Heart right ventricle (tissue), 16 donors: Measurements from ENCODE around the gene PRUNE1. TPM values are rescaled to one million over a fixed set of nuclear protein-coding genes. Genes with fewer than 3 reads are reported as not detected.
A peak's percentile ranks its signal among the peaks of the same experiment; 100 is the strongest.

ENCODE experiments used
- ATAC-seq, 8 donors: fragments of 200-7000 bp; cut with Tn5 transposase; one replicate each; pipeline ENCODE4 v1.9.1; 2020; ENCODE audit warnings: mild to moderate bottlenecking in 8 of 8, moderate library complexity in 8 of 8, moderate number of reproducible peaks in 1 of 8
- DNase-seq, 2 donors: peaks; one replicate each; pipeline ENCODE4 v3.0.0-alpha.2; 2020
- H3K27ac ChIP-seq, 10 donors: fragments of 200-600 bp; sonication (generic) in 2 of 10; one replicate each; pipeline versions ENCODE4 v1.5.0 to v1.8.0; 2020 to 2022; ENCODE audit warnings: mild to moderate bottlenecking in 3 of 10
- H3K27me3 ChIP-seq, 7 donors: fragments of 200-600 bp; one replicate each; pipeline ENCODE4 v1.8.0; 2021 to 2022; ENCODE audit warnings: mild to moderate bottlenecking in 2 of 7
- H3K36me3 ChIP-seq, 9 donors: fragments of 200-600 bp; sonication (generic) in 1 of 9; one replicate each; pipeline versions ENCODE4 v1.5.0 to v1.8.0; 2020 to 2022; ENCODE audit warnings: mild to moderate bottlenecking in 2 of 9
- H3K4me1 ChIP-seq, 9 donors: fragments of 200-600 bp; sonication (generic) in 1 of 9; one replicate each; pipeline versions ENCODE4 v1.5.0 to v1.8.0; 2020 to 2022; ENCODE audit warnings: mild to moderate bottlenecking in 4 of 9
- H3K4me3 ChIP-seq, 10 donors: fragments of 200-600 bp; sonication (generic) in 2 of 10; one replicate each; pipeline versions ENCODE4 v1.5.0 to v1.8.0; 2020 to 2022; ENCODE audit warnings: mild to moderate bottlenecking in 7 of 10, moderate library complexity in 2 of 10
- H3K9me3 ChIP-seq, 11 donors: fragments of 200-600 bp in 10 of 11; sonication (generic) in 2 of 11; one replicate each; pipeline versions ENCODE4 v1.5.0 to v1.8.0; 2013 to 2022; ENCODE audit warnings: mild to moderate bottlenecking in 2 of 11, control low read depth in 1 of 11, moderate library complexity in 1 of 11
- CTCF ChIP-seq, 9 donors: fragments of 200-600 bp; sonication (generic) in 2 of 9; IDR thresholded peaks; one replicate each; pipeline versions ENCODE4 v1.5.0 to v1.8.0; 2021 to 2022; ENCODE audit warnings: antibody characterized with exemption in 9 of 9, mild to moderate bottlenecking in 5 of 9, moderate library complexity in 1 of 9
- WGBS, 2 donors: extraction: QIAGEN DNeasy Blood & Tissue Kit; methylation state at CpG; one replicate each; pipeline ENCODE4 v1.1.7; 2013; ENCODE audit warnings: inconsistent platforms in 1 of 2; 5-methylcytosine and 5-hydroxymethylcytosine counted together
- intact Hi-C, 10 donors: fragments of 100-400 bp; cut with DNase I; formaldehyde crosslinking; loops; one replicate each; pipeline versions ENCODE4 v1.11.1 to v1.14.2; 2022
- polyA plus RNA-seq, 2 donors: library from polyadenylated mRNA; stranded (reverse); fragments of 200-250 nt; gene quantifications; one replicate each; pipeline ENCODE4 v1.2.3, GENCODE V29; 2013
- total RNA-seq, 10 donors: library from RNA; stranded (reverse); fragmentation: NEBNext Ultra II Directional in 3 of 10; extraction: Animal tissue kit (Norgen Biotek cat#: 25700) in 3 of 10; gene quantifications; one replicate each; pipeline versions ENCODE4 v1.2.1 to v1.2.4, GENCODE V29; 2021 to 2023
- donor health status: Arrhythmogenic right ventricular cardiomyopathy.
- donor health status: ischemic (EF 13 %, LVEDD 7.1; RV severe dilation, severe dysfunction).
- donor health status: healthy with polysubstance abuse.
- donor health status: DM: no; HTN: yes; CAD: no.
- donor health status: DM: no; HTN: no; CAD: no.
- donor health status: ischemic (EF 25% LVEDD 6.9; RV normal size, moderate dysfunction).
- donor health status: ischemic (EF 25% LVEDD 5.7; RV mildly dilated, moderate dysfunction).
- donor health status: healthy.
- donor health status: DM: yes; HTN: yes; CAD: no.
- donor health status: Ischemic cardiomyopathy.
- donor health status: ischemic (EF 35%, LVEDD 5.7; RV mildly dilated, moderate dysfunction).
- donor health status: nonischemic (EF 11% LVEDD 7.7; RV severe dilation, severe dysfunction).
- donor health status: DM: yes; HTN: yes; CAD: no.
- donor health status: PGD.
- donor health status: ischemic (EF 29% LVEDD 5.4; RV normal size, mild dysfunction).
- donor health status: nonischemic (EF 23%, LVEDD 6.1; RV moderate dilation, normal function).

The PRUNE1 gene
- total and polyA plus RNA-seq, 12 donors, result 11.5 to 50.1 (median 43.9) TPM

GRCh38 chr1:150997949-150998348 is 10.3 kb upstream of the PRUNE1 start:
- Histone ChIP-seq H3K9me3 (no peaks in the 10 kb centered on the region), H3K27ac (no peak overlapping the region), H3K27me3 (no peaks in the 10 kb centered on the region), H3K4me1 (peaks cover 6 to 49% (median 23%) of the 10 kb centered on the region in 9 donors), H3K4me3 (no peak overlapping the region), H3K36me3 (peaks cover 0 to 64% (median 34%) of the 10 kb centered on the region in 9 donors)
- intact Hi-C loops, result loop anchor here in 1 of 10 donors (2.0 kb wide), 1 partner anchor 19 kb away; no protein-coding TSS in a partner anchor
- DNase-seq, result no peak
- TF ChIP-seq CTCF (IDR thresholded peaks at IDR 0.05), result no peak
- ATAC-seq, result no peak
- 60 to 71% methylated on average over 5 of the region's 5 CpGs for WGBS, 2 donors

DNA sequence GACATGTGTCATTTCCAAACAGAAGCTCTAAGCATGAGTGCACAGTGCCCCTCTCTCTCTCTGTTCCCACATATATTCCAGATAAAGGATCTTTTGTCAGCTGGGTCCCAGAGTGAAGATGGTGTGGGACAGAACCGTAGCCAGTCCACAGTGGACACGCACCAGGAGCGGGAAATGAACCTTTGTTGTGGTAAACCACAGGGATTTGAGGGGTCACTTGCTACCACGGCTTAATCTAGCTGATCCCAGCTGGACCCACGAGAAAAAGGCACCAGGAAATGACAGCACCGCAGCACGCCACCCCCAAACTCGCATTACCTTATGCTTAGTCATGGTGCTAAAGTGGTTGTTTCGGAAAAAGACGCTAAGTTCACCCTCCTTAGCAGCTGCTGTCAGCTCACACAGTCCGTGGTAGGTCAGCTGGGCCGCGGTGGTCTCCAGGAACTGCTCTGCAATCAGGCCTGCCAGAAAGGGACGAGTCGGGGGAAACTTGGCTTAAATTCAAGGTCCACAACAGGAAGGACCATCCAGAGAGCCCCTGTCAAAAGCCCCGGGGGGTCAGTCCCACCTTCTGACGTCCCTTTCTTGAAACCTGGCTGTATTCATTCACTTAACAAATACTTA is 9.1 kb upstream of the PRUNE1 start:
- ATAC-seq (no peak), DNase-seq (no peak)
- H3K27ac ChIP-seq, result peak overlapping the region in 2 of 10 donors; percentile 2 to 39
- WGBS, 2 donors, result 72 to 73% methylated on average over 17 of the region's 17 CpGs
- no peak overlapping the region for H3K4me3 ChIP-seq
- H3K4me1 ChIP-seq, result peaks cover 6 to 61% (median 35%) of the 10 kb centered on the region in 9 donors
- peaks cover 0 to 64% (median 34%) of the 10 kb centered on the region in 9 donors for H3K36me3 ChIP-seq
- no peaks in the 10 kb centered on the region for H3K27me3 ChIP-seq
- no peaks in the 10 kb centered on the region for H3K9me3 ChIP-seq
- no peak for TF ChIP-seq CTCF (IDR thresholded peaks at IDR 0.05)
- intact Hi-C loops, result no loop called here

DNA sequence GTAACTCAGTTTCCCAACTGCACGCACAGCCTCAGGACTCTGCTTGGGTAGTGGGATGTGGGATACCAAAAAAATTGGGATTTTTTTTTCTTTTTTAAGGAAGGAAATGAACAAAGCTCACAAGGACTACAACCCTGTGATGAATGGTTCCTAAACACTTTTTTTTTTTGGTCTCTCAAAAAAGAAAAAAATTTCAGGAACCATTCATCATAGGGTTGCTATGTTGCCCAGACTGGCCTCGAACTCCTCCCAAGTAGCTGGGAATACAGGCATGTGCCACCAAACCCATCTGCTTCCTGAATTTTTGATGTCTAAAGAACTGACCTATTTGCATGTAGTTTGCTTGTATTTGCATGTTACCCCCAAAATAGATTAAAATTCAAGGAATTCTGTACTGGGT is 8.3 kb upstream of the PRUNE1 start:
- WGBS, 2 donors, result 88 to 93% methylated on average over 2 of the region's 2 CpGs
- Histone ChIP-seq H3K4me1 (peaks cover 6 to 69% (median 43%) of the 10 kb centered on the region in 9 donors), H3K36me3 (peaks cover 0 to 64% (median 34%) of the 10 kb centered on the region in 9 donors), H3K4me3 (no peak overlapping the region), H3K27ac (no peak overlapping the region), H3K9me3 (no peaks in the 10 kb centered on the region), H3K27me3 (no peaks in the 10 kb centered on the region)
- ATAC-seq (no peak), DNase-seq (no peak)
- no peak for TF ChIP-seq CTCF (IDR thresholded peaks at IDR 0.05)
- intact Hi-C loops, result loop anchor here in 1 of 10 donors (10.0 kb wide), 1 partner anchor 55 kb away; the partner anchor contains the start of gene CDC42SE1

GRCh38 chr1:151000408-151000807 is 7.8 kb upstream of the PRUNE1 start:
- no peak for ATAC-seq
- peaks cover 3 to 71% (median 44%) of the 10 kb centered on the region in 9 donors for H3K4me1 ChIP-seq
- no peaks in the 10 kb centered on the region for H3K27me3 ChIP-seq
- 98 to 99% methylated on average over 3 of the region's 3 CpGs for WGBS, 2 donors
- TF ChIP-seq CTCF (IDR thresholded peaks at IDR 0.05), result no peak
- intact Hi-C loops, result loop anchor here in 1 of 10 donors (10.0 kb wide), 1 partner anchor 54 kb away; the partner anchor contains the start of gene CDC42SE1
- H3K27ac ChIP-seq, result peak overlapping the region in 1 of 10 donors; percentile 92
- no peak for DNase-seq
- H3K36me3 ChIP-seq, result peaks cover 0 to 64% (median 34%) of the 10 kb centered on the region in 9 donors
- no peak overlapping the region for H3K4me3 ChIP-seq
- no peaks in the 10 kb centered on the region for H3K9me3 ChIP-seq
